ENCODE measurements around the gene MOGAT2.

Gene MOGAT2

DNA sequence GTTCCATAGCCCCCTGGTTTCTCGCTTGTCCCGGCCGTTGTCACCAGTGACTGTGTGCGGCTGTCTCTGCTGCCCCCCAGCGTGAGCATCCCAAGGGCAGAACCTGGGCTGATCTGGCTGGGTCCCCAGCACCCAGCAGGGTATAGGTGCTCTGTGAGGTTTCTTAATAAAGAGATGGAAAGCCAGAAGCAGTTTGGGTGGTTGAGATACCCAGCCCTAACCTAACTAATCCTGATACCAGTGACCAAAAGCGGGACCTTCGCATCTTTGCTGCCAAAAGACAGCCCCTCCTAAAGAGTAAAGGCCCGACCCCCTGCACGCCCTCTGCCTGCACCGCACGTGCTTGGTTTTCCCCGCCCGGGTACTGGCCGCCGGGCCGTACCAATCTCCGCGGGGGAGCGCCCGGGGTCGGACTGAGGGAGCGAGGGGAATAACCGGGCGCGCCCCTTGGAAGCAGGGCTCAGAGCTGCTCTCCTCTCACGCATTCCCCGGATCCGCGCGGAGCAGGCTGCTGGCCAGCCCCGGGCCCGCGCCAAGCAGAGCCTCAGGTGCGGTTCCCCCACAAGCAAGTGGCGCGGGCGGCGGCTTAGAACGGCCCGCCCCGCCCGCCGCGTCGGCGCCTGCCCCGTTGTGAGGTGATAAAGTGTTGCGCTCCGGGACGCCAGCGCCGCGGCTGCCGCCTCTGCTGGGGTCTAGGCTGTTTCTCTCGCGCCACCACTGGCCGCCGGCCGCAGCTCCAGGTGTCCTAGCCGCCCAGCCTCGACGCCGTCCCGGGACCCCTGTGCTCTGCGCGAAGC lies 50.7 kb downstream of the MOGAT2 start, which contains the start of gene DGAT2:
TSS of gene DGAT2 (plus strand) at position 667 of the 797 bp plus-strand sequence. CDS start 214 bp downstream, outside the sequence.
- FAIRE-seq: no peak
- TF ChIP-seq CTCF (IDR thresholded peaks at IDR 0.05; ENCODE audit: insufficient read depth, missing control alignments): peak; percentile 39
- DNase-seq (ENCODE audit: insufficient read length, low spot score): no peak

GRCh38 chr11:75768909-75769771 lies 51.5 kb downstream of the MOGAT2 start:
- TF ChIP-seq CTCF (IDR thresholded peaks at IDR 0.05; ENCODE audit: insufficient read depth, missing control alignments): no peak
- FAIRE-seq: no peak
- no peak for DNase-seq (ENCODE audit: insufficient read length, low spot score)

DNA sequence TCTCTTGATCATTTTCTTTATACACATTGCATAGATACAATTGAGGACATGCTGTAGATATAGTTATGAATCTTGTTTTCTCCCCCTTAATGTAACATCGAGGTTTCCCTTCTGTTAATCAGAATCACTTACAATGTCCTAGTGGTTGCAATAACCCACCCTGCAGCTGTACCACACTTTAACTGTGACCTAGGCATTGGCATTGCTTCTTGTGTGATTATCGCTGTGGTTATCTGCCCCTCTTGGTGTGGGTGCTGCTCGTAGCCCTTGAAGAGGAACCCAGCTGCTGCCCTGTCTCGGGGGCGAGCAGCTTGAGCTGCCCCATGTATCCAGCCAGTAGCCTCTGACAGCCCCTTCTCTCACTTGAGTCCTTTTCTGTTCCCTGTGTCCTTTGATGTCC lies 52.5 kb downstream of the MOGAT2 start:
- DNase-seq (ENCODE audit: insufficient read length, low spot score): no peak
- no peak for FAIRE-seq
- TF ChIP-seq CTCF (IDR thresholded peaks at IDR 0.05; ENCODE audit: insufficient read depth, missing control alignments): no peak

DNA sequence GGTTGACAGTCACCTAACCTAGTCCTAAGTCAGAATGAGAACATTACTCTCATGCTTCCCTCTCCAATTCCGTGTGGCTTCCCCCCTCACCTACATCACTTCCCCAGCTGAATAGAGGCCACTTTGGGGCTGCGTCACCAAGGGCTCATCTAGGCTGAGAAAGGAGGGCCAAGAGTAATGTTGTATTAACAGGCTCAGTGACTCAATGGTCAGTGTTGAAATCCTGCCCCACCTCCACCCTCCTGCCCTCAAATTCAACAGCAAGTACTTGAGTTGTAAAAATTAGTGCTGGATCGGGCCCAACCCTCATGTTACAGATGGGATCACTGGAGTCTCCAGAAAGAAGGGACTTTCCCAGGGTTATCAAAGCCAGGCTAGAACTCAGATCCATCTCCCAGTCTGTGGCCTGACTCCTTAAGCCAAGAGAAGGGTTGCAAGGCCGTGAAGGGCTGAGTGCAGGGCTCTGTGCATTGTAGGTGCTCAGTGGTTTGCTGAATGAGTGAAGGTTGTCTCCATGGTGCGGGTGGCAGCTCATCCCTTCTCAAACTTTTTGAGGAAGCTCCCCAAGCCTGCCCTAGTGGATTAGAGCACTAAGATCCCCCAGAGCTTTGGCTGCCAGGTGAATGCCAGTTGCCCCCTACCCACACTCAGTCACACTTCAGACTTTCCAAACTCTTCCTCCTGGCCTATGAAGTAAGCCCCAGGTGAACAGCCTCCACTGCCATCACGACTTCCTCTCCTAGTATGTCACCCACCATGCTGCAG lies 54.2 kb downstream of the MOGAT2 start:
- FAIRE-seq (no peak), DNase-seq (ENCODE audit: insufficient read length, low spot score) (no peak)
- TF ChIP-seq CTCF (IDR thresholded peaks at IDR 0.05; ENCODE audit: insufficient read depth, missing control alignments): no peak

DNA sequence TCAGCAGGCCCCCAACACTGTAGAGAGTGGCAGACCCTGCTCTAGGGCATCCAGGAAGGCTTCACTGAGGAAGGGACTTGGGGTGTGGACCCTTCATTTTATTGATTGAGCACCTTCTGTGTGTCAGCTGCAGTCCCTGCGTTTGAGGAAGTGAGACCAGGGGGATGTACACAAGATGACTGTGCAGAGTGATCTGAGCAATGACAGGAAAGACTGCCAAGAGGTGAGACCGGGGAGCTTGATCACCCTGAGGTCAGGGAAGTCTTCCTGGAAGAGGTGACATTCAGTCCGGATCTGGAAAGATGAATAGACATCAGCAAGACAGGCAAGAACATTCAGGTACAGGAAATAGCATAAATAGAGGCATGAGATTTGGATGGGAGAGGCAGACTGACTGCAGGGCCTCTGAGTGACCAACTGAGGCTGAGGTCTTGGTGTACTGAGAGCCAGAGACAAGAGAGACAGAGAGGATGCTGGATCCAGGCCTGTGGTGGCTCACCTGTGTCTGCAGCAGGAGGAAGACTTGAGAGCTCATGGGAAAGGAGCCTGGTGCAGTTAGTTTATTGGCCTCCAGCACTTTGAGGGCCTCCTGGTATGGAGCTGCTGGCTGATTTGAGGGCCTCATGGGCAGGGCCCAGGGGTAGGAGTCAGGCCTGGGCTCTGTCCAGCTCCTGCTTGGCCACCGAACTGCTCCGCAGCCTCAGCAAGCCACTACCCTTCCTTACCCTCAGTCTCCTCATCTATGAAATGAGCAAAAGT lies 56.1 kb downstream of the MOGAT2 start:
- no peak for TF ChIP-seq CTCF (IDR thresholded peaks at IDR 0.05; ENCODE audit: insufficient read depth, missing control alignments)
- FAIRE-seq (no peak), DNase-seq (ENCODE audit: insufficient read length, low spot score) (no peak)

DNA sequence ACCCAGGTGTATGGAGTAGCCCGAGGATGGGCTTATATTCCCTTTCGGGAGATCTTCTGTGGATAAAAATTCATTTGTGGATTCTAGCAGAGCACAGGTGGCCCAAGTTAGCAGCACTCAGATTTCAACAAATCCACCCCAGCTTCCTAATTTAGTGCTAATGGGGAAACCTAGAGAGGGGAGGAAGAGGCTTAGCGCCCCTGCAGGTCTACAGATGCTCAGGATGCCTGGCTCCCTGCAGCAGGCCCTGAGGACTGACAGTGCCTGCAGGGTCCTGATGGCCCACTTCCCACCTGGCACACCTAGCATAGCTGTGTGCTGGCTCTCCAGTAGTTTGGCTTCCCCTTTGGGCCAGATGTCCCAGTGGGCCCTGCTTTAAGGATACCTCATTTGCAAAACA lies 57.4 kb downstream of the MOGAT2 start:
- DNase-seq (ENCODE audit: insufficient read length, low spot score) (no peak), FAIRE-seq (no peak)
- no peak for TF ChIP-seq CTCF (IDR thresholded peaks at IDR 0.05; ENCODE audit: insufficient read depth, missing control alignments)

Data from D721Med (cell line).